RKO (cell line): ENCODE measurements around the gene SUGCT.

Experiments
- DNase-seq: peaks from one replicate; pipeline ENCODE4 v3.0.0-alpha.2; 2016; ENCODE audit warnings: low spot score

Gene SUGCT

DNA sequence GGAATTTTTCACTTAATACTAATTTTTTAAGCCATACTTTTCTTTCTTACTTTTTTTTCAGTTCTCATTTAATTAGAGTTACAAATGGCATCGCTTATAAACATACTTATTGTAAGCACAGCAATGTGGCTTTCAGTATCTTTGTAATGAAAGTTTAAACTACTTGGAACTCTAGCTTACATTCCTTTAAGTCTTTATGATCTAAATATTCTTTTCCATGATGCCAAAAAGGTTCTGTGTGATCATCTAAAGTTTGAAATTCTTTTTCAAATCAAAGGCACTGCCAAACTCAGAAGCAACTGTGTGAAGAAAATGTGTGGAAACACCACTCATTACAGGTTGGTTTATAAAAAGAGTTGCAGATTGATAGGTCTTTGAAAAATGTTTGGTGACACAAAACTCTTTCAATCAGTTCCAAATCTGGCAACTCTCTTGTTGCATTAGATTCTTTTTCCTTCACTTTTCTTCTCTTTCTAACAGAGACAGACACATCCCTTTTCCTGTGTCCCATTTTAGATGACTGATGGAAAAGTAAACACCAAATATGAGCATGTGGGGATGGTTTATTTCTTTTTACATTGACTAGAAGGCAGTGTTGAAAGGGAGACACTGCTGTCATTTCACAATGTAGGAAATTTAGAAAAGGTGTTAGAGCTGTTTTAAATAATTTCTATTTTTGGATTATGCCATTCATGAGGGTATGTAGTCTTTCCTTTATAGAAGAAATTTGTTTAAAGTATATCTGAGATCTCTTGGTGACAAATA is 392.3 kb downstream of the SUGCT start:
- no peak for DNase-seq

DNA sequence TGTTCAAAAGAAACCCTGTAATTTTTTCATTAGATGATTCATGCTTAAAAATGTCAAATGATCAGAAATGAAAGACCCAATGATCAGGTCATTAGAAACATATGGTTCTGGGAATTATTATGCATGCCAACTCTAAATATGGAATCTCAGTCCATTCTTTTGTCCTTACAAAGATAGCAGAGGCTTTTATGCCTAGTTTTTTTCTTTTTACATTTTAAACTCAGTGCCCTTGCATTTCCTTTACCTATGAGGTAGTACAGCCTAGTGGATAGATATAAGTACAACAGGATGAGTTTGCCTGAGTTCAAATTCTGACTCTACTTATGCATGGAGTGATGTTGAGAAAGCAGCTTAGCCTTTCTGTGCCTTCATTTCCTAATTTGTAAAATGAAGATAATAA is 392.9 kb downstream of the SUGCT start:
- no peak for DNase-seq

DNA sequence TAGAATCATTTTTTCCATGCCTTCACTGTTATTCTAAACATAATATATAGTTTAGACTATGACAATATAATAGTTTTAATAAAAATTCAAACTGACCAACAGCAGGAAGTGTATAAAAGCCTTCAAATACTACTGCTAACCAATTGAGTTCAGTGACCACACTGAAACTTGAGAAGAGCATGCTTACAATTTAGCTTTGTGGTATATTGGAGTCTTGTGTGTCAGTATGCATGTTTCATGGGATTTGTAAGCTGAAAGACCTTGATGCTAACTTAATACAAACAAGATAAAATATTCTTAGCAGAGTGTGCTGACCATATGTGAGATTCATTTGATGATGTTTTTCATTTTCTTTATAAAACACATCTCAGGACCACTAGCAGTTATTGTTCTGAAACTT is 395.5 kb downstream of the SUGCT start:
- DNase-seq: no peak

DNA sequence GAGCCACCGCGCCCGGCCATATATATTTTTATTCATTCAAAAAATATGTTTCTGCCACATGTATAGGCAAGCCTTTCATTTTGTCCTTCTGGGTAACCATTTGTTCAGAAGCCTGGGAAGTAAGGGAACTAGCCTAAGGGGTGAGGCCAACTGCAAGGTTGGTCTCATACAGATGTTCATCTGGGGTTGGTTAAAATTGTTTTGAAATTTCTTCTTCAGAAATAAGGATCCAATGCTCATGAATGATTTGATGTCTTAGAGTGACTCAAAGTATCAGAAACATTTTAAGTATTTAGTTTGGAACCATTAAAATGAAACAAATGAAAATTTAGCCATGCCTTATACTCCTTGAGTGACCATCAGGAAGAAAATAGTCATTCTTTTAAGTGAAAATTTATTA is 397.2 kb downstream of the SUGCT start:
- DNase-seq: no peak

DNA sequence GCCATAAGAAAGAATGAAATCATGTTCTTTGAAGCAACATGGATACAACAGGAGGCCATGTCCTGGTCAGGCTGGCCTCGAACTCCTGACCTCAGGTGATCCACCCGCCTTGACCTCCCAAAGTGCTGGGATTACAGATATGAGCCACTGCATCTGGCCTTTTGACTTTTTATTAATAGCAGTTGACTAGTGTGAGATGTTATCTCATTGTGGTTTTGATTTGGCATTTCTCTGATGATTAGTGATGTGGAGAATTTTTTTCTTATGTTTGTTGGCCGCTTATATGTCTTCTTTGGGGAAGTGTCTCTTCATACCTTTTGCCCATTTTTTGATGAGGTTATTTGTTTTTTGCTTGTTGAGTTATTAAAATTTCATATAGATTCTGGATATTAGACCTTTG is 400.9 kb downstream of the SUGCT start:
- no peak for DNase-seq

DNA sequence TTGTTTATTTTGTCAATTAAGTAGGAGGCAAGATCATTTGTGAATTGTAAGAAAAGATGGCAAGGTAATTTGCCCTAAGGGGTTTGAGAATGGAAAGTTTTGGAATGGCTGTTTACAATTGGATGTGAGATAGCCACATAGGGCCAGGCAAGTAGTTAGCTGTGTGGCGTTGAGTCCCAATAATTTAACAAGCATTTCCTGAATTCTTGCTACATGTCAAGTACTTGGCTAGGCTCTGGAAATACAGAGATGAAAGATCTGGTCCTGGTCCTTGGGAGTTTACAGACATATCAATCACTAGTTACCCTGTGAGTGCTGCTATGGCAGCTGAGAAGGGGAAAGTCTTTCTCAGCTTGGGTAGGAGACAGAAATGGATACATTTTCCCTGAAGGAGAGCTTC is 401.6 kb downstream of the SUGCT start:
- DNase-seq: no peak

DNA sequence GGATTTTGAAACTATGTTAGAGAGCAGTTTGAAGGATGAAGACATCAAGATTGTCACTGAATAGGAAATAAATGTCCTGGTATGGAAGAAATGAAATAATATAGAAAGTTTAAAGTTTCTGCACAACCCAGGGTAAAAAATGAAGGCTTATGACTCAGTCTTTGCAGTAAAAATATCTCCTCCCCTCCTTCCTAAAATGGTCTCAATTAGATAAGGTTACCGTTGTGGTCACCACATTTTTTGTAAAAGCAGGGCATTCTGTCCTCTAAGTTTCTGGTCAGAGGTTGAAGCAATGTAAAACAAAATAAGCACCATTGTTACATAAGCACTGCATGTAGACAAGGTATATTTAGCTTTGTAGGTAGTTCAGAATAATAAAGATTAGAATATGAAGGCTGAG is 403.5 kb downstream of the SUGCT start:
- no peak for DNase-seq

DNA sequence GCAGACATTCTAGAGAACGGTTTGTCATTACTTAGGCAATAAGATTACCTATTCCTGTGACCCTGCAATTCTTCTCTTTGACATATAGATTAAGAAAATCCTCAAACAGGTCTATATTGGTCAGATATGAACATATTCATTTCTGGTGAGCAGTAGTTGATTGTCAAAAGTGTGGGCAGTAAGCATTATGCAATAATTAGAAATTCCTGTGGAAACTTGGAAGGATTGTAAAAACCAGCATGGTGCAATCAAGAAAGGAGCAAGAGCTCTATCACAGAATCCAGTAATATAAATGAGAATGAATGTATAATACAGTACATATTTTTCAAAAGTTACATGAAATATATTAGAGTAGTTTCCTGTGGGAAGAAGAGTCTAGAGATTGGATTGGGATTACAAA is 406.5 kb downstream of the SUGCT start:
- no peak for DNase-seq

DNA sequence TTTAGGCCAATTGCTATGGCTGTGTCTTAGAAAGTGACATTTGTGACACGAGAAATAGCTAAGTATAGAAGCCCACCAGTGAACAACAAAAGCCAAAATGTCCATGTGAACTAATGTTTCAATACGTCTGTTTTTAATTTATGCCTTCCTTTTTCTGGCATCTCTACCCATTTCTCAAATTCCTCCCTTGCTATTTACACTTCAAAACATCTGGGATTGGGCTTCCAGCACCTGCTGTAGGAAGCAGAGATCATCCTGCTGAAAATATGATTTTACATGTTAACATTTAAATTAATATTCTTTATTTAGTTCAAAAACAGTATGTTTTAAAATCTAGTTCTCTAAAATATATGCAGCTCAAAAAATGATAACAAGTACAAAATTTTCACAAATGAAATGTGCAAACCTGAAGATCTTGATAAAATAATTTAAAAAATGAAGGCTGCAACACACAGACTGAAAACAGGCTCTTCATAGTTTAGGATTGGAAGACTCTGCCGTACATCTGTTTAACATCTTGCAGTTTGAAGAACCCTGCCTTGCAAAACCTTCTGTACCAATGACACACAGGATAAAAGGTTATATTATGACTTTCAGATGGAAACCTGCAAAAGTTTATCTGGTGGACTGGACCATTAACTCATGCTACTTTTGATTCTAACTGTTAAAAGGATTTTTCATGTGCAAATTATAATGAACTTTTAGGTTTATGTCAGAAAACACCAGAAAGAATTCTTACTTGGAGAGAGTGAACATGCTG is 408.4 kb downstream of the SUGCT start:
- no peak for DNase-seq

DNA sequence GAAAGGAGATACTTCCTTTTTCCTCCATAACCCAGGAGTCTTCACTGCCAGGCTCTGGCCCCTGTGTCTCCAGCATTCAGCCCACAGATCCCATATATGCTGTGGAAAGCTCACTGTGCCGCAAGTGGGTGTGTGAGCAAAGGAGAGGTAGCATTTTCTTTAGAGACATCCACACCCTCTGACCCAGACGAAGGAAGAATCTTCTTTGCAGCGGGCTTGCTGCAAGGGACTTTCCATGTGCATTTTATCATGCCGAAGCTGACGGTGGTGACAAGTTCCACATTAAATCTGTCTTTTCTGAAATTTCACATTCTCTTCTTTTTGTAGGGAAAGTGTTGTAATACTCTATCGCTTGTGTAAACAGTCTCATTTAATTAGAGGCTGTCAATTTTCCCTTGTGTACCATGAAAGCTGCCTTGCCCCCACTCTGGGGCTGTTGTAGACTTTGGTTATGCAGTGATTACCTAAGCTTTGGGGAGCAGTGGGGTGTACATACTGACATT is 409.5 kb downstream of the SUGCT start:
- DNase-seq: no peak

DNA sequence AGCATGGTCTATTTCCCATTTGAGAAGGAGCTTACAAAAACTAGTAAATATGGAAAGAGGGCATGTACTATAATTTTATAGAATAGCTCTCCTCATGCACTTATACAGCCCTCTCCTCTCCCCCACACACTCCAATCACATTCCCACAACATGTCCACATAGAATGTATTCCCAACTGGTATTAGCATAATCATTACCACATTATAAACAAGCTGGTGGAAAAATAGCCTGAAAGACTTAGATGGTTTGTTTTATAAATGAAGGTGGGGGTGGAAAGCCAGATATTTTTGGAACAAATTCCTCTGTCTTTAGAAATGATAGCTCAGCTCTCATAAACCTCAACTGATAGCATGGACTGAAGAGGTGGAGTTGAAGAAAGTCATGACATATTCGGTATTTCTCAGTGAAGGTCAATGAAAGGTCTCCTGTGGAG is 410.1 kb downstream of the SUGCT start:
- DNase-seq: no peak

DNA sequence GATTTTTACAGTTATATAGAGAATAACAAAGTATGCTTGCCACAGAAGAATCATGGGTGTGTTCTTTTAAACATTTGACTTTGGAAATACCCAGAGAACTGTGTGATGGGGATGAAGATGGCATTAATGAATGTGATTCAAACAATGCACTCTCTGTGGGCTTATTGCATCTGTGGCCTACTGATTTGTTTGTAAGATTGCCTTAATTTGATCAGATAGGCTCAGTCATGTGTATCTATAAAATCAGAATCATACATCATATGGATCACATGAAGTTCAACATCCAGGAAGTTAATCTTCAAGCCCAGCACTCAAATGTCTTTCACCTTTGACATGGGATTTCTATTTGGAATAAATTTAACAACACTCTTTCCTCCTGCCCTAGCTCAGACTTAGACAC is 410.9 kb downstream of the SUGCT start:
- DNase-seq: no peak

DNA sequence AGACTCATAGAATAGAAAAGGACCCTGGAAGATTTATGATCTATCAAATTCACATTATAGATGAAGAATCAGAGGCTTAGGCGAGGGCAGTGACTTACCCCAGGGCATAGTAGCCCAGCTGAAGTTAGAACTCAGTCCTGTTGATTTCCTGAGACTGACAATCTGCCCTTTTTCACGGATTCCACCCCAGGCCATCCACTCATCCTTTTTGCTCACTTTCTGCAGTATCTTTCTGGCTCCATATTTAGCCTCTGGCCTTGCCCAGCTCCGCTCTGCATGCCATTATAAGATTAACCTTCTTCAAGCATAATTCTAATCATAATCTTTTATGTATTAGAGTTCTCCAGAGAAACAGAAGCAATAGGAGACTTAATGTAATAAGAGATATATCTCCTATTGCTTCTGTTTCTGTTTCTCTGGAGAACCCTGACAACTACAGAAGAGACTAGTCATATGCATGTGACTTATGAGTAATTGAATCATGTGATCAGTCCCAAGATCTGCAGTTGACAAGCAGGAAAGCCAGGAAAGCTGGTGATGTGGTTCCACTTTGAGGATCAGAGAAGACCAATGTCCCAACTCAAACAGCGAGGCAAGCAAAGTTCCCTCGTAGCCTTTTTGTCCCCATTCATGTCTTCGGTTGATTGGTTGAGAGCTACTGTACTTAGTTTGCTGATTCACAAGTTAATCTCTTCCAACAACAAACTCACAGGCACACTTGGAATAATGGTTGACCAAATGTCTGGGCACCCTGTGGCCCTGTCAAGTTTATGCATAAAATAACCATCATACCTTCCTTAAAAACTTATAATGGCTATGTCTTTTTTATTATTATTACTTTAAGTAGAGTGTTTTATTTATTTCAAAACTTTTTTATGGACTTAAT is 412.1 kb downstream of the SUGCT start:
- peak; percentile 60 for DNase-seq

DNA sequence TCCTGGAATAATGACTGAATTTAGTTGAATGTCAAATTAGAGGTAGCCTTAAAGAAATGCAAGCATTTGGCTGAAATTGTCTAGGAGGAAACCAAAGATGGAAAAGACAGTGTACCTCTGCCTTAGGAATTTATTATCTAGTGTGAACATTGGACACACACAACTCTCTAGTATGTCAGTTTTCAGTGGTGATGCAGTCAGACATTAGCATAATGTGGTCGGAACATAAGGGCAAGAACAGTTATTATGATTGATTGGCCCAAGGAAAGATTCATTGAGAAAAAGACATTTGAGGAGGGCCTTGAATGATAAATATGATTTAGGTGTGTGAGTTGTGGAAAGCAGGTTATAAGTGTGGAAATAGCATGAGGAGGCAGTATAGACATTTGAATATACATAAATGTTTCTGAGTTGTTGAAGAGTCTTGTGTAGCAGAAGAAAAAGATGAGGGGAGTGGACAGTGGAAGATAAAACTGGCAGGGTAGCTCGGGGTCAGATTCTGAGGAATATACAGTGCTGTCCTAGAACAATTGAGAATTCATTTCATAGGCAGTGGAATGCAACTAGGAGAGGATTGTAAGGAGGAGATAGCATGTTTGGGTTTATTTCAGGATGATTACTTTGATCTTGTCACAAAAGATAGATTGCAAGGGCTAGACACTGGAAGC is 414.7 kb downstream of the SUGCT start:
- no peak for DNase-seq

DNA sequence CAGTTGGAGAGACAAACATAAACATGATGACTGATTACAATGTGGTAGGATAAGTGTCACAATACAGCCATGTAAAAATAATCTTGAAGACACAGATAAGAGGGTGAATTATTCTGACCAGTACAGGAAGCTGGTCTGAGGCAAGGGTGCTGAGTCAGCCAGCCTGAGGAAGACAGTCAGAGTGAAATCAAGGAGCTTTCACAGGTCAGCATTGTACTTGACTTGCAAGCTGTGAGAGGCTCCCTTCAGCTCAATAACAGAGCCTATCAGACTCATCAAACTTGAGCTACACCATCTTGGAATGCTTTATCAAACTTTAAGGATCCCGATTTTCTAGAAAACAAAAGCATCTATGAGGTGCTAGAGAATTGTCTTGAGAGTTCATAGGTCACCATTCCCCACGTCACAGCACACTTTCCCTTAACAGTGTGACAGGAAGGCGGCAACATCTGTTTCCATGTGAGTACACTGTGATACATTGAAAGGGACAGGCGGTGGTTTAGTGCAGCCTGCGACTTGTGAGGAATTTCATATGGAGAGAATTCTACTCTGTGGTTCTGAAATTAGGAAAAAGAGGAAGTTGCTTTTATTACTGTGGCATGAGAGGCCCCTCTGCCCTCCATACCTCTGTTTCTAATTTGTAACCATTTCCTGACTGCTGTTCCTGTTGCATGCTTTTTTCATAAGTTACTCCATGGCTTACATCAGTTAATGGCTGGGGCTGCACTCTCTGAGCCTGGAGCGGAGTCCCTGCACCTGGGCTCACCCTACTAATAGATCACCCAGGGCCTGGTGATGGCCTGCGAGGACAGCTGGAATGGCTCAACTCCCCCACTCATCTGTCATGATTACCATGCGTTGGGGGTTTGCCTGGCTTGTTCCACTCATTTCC is 417.1 kb downstream of the SUGCT start:
- peak; percentile 57 for DNase-seq

DNA sequence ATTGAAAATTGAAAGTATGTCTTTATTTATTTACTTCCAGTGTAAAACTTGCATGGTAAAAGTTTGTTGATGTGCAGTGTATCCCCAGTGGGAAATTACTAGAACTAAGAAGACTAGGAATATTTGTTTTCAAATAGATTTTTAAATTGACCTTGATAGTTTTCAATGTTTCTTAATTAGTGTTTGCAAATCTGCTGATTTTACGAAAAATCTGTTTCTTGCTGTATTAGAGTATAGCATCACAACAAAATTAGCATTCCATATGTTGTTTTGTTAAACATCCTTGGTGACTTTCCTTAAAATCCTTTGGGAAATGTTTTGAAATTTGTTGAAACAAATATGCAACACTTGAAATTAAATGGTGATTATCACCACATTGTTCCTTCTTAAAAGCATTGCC is 425.9 kb downstream of the SUGCT start:
- no peak for DNase-seq

DNA sequence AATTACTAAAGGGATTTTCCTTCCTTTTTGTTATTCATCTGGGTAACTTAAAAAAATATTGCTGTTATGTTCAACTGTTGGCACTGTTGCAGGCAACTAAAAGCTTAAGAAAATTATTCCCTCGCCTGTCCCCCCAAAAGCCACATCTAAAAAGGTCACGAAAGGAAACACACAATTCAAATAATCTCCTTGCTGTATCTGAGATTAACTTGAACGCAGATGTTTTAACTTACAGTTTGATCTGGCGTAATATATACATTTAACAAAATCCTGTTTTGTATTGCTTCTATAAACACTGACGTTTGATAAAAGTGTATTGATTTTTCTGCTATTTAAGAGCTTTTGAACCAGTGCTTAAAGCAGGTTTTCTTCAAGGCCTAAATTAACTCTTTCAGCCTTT is 432.1 kb downstream of the SUGCT start:
- no peak for DNase-seq

DNA sequence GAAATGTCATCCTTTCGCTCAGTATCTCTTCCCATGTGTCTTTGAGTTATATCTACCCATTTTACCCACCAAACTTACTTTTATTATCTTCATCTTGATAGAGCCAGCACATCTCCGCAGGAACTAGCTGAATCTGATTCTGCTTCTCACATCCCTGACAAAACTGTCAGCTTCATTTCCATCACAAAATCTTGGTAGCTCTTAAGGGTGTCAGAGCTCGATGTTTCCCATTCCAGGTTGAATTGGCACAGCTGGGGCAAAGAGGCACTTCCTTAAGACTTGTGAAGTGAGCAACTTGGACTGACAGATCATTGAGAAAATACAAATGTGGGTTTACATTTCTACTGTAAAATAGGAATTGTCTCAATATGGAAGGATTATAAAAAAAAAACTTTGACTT is 434.5 kb downstream of the SUGCT start:
- no peak for DNase-seq

DNA sequence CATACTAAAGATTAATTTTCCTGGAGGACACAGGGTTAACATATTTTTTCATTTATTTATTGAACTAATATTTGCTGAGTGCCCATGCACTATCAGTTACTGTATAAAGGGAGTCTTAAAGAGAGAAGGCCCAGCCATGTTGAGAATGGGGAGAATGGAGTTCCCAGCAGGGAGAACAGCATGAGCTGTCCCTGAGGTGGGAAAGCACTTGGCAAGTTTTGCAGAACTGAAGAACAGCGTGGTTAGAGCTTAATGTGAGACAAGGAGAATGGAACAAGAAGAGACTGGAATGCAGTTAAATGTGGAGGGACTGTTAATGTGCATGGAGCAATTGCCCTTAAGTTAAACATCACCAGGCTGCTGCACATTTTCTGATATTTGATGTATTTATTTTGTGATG is 435.4 kb downstream of the SUGCT start:
- DNase-seq: no peak

DNA sequence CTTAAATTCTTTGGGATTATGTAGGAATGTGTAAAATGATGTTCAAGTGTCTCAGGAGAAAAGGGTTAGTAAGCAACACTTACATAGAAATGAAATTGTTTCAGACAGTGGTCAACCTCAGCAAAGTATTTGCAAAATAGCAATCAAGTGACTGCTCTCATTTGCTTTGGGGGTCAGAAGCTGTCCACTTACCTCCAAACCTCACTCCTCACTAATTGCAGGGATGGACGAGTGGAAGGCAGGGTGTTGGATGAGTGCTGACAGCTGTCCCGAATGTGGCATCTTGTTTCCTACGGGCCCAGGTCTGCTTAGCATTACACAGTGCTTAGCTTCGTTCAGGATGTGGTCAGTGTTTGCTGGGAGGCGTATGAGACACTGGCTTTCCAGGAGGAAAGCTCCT is 437.0 kb downstream of the SUGCT start:
- no peak for DNase-seq
